ENCODE results near the gene GRIK5.

The GRIK5 gene

DNA sequence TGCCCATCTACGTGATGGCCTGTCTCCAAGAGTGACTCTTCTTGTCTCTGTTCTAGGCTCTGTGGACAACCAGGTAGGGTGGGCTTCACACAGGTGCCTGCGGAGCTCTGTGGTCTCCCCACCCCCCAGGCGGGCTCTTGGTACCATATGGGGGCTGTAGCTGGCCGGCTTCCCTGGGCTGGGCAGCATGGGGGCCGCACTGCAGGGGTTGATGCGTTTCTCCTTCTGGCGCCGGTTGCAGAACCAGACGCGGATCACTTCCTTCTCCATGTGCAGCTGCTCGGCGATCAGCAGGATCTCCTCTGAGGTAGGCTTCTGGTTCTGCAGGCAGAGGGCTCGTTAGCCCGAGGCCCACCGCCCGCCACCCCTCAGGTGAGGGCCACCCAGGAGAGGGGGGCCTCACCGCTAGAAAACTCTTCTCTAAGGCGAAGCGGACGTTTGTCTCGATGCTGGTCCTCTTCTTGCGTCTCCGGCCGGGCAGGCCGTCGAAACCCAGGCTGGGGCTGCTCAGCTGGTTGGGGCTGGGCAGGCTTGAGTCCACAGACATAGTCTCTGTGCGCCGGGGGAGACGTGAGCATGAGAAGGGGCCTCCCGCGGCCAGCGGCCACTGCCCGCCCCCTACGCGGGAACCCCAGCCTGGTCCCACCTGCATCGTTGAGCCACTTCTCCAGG is 25.3 kb upstream of the GRIK5 start:
- DNase-seq: no peak

DNA sequence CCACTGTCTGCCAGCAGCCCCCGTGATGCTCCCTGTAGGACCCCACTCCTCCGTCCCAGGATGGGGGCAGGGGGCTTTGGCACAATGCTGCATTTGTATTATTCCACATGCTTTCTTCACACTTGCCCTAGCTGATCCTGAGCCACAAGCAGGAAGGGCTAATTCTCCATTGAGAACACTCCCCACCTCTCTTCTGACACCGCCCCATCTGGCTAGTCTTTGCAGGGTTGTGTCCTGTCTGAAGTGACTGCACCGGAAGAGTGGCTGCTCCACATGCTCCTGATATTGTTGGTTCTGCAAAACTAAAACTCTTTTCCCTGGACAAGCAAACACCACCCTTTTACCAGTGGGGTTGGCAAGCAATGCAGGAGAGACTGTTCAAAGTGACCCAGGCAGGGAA is 23.9 kb upstream of the GRIK5 start:
- DNase-seq: no peak

DNA sequence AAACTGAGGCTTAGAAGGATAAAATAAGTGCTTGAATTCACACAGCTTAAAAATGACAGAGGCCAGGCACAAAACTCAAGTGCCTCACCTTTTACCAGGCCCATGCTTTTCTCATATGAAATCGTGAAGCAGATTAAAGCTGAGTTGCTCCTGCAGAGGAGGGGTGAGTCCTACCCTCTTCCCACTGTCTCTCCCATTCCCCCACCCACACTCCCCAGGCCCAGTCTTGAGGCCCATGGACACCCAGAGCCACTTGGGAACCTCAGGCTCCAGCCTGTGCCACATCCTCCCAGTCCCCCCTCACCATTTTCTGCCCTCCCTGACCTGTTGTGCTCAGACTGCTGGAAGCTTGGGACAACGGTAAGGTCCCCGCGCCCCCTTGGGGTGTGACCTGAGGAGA is 23.5 kb upstream of the GRIK5 start:
- DNase-seq: no peak

DNA sequence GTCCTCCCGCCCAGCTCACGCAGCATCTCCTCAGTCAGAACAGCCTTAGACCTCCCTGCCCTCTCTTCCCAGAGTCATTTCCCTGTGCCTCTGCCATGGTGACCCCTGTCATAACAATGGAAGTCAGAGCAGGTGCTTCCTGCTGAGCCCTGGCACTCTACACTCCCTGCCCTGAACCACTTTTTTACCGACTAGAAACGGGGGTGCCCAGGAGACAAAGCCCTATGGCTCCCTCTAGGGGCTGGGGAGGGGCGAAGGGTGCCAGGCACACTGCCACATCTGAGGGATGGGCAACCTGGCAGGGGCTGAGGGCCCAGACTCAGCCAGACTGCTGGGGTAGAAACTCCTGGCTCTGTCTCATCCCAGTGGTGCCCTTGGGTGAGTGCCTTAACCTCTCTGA is 22.3 kb upstream of the GRIK5 start:
- peak; percentile 33 for DNase-seq

DNA sequence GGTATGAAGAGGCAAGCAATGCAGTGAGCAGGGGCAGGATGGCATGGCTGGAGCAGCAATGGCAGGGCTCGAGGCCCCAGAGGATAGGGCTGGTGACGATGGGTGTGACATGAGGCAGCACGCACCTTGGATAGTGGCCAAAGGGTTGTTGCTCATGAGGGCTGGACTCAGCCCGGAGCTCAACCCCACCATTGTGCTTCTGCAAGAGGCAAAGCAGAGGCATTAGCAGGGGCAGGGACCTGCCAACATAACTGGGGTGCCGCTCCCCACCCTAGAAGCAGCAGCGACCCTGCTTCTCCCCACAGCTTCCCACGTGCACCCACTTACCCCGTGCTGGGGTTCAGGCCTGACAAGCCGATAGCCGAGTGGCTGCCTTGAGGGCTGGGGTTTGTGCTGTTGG is 21.7 kb upstream of the GRIK5 start:
- DNase-seq: no peak

DNA sequence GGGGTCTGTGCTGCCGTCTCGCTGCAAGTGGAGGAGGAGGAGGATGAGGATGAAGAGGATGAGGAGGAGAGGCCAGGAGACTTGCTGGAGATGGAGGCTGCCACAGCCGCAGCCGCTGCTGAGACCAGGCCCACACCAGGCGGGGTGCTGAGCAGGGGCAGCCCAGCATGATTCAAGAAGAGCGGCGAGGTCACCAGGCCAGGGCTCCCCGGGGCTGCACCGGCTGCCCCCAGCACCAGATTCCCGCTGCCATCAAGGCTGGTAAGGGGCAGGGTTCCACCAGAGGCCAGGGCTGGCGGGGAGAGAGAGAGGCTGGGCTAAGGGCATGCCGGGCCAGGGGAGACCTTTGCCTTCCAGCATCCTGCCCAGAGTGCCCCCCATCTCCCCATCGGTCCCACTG is 21.3 kb upstream of the GRIK5 start:
- no peak for DNase-seq

DNA sequence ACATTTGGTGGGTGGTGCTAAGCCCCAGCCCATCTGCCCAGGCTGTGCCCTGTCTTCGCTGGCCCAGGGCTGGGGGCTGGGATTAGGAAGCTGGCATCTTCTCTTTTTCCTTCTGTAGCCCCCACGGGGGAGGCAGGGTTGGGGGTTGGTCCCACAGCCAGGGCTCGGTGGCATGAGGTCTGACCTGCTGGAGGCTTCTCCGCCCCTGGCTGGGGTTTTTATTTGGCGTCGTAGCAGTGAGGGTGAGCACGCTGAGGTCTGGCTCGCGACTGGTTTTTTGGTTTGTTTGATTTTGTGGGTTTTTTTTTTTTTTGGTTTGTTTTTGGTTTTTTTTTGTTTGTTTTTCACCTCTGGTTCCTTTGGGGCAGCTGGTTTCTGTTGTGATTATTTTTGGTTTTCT is 20.7 kb upstream of the GRIK5 start:
- DNase-seq: no peak

DNA sequence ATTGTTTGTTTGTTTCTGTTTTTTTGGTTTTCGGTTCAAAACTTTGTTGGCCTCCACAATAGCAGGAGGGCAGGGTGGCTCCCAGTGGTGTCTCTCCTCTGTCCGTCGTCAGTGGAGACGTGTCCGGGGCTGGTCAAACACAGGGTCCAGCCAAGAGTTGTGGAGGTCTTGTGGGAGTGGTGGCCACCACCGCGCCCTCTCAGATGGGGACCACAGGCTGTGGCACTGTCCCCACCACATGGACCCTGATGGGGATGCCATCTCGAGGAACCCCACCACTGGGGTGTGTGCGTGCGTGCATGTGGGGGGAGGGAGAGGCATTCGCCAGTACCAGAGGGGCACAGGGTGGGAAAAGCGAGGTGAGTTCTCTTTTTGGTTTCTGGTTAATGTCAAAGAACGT is 19.8 kb upstream of the GRIK5 start:
- no peak for DNase-seq

DNA sequence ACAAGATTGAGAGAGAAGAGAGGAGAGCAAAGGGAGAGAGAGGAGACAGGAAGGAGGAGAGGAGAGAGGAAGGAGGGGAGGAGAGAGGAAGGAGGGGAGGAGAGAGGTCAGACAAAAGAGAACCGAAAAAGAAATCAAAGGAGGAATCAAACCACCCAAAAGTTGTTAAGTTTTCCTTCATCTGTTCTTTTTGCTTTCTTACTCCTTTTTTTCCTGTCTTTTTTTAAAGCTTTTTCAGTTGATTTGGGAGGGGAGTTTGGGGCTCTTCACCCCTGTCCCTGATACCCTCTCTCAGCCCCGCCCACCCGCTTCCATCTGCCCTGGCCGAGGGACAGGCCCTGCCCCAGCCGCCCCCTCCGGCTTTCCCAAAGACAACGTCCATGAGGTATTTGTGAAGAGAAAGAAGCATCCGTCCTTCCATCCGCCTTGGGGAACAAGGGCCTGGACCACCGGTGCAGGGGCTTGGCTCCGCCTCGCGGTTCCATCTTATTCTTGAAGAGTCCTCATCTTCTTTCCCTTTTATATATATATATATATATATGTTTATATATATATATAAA is 19.3 kb upstream of the GRIK5 start:
- no peak for DNase-seq

DNA sequence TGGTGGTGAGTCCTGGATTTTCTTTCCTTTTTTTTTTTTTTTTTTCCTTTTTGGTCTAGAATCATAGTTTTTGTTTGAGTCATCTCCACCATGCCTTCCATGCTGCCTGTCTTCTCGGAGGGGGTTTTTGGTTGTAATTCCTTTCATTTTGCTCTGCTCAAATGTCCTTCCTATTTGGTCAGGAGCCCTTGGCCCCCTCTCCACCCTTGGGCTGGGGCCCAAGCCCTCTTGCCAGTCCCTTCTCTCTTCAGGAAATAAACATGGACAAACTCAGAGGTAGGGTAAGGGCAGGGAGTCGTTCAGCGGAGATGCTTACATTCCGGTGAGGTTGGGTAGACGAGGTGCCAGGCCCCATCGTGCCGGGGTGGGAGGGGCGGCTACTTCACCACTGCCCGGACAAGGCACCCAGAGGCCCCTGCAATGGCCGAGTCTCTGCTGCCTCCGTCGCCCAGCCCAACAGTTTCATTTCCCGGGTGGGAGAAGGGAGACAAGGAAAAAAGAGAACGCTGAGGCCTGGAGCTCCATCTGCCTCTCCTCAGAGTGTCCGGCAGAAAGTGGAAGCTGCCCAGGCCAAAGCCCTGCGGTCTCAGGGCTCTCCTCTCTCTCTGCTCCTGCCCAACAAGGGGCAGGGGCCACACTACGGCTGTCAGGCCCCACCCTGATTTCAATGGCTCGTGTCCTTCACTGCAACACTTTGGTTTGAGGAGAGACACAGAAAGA is 18.6 kb upstream of the GRIK5 start:
- no peak for DNase-seq

DNA sequence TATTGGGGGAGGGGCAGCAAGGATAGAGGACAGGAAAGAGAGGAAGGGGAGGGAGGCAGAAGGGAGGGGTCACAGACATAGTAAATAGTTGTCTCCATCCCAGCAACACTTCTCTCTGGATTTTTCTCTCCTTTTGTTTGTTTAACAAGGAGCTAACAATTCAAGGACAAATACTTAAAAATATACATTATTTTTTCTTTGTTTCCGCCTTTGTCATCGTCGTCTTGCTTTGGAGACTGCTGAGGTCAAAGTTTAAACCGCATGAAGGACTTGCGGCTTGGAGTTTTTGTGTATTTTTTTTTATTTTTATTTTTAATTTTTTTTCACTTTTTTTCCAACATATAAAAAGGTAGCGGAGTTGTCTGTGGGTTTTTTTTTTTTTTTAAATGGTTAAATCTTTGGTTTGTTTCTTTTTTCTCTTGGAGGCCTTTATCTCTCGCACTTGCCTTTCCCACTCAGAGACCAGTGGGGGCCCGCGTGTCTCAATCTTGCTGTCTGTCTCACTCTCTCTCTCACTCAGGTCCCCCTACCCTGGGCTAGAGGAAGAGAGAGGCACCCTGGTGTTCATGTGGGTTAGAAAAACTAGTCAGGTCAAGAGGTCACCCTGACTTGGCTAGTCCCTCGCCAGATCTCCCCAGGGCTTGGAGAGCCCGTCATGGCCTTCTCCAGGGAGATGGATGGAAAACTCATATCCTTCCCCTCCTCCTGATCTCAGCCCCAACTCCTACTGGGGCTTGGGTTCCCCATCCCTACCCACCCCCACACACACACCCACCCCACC is 17.0 kb upstream of the GRIK5 start:
- DNase-seq: no peak

DNA sequence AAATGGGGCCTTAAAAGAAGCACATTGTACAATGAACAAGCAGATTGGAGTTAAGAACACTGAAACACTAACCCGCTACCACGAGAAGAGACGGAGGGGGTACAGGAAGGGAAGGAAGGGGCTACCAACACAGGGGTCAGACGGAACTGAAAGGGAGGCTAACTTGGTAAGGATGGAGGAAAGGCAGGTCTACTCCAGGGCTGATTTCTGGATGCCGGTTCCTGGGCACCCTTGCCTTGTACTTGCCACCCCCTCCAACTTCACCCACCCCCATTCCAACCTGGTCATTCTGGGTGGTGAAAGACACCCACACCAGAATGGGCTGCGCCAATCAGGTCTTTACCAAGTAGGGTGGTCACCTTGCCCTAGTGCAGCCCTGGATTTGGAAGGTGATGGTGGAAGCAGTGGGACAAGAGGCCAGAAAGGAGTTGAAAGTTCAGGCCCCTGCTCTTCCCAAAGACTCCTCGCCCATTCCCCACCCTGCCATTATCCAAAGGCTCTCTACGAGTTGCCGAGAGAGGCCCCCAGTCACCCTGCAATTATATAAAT is 16.3 kb upstream of the GRIK5 start:
- no peak for DNase-seq

DNA sequence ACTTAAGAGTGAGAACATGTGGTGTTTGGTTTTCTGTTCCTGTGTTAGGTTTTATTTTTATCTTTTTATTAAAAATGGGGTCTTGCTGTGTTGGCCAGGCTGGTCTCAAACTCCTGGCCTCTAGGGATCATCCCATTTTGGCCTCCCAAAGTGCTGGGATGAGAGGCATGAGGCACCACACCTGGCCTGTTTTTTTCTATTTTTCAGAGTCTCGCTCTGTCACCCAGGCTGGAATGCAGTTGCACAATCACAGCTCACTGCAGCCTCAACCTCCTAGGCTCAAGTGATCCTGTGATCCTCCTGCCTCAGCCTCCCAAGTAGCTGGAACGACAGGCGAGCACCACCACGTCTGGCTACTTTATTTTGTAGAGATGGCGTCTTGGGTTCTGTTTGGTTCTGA is 13.5 kb upstream of the GRIK5 start:
- no peak for DNase-seq

DNA sequence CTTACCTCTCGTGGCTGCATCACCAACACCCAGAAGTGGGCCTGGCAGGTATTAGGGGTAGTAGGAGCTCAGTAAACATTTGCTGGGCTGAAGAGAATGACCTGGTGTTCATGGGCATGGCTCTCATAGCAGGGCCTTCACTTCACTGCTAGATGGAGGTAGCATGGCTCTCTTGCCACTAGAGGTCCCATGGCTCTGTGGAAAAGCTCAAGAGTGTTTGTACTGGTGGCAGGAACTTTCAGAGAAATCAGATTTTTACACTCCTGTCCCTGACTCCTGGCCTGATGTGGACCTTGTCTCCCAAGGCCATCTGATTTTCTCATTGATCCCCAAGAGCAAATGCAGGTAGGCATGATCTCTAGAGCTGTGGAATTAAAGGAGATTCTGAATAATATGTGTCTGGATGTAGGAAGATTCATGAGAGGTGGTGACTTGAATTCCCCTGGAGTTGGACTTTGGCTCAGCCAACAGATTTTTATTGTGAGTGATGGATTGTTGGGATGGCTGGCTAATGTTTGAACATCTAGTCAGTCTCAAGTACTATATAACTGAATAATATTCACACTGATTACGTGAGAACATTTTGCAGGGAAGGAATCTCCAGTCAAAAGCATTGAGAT is 11.7 kb upstream of the GRIK5 start:
- DNase-seq: no peak

DNA sequence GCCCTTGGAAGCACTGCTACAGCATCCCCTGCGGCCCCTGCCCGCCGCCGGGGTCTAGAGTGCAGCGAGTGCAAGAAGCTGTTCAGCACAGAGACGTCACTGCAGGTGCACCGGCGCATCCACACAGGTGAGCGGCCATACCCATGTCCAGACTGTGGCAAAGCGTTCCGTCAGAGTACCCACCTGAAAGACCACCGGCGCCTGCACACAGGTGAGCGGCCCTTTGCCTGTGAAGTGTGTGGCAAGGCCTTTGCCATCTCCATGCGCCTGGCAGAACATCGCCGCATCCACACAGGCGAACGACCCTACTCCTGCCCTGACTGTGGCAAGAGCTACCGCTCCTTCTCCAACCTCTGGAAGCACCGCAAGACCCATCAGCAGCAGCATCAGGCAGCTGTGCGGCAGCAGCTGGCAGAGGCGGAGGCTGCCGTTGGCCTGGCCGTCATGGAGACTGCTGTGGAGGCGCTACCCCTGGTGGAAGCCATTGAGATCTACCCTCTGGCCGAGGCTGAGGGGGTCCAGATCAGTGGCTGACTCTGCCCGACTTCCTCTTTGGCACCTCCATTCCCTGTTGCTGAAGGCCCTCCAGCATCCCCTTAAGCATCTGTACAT is 10.9 kb upstream of the GRIK5 start:
- no peak for DNase-seq

DNA sequence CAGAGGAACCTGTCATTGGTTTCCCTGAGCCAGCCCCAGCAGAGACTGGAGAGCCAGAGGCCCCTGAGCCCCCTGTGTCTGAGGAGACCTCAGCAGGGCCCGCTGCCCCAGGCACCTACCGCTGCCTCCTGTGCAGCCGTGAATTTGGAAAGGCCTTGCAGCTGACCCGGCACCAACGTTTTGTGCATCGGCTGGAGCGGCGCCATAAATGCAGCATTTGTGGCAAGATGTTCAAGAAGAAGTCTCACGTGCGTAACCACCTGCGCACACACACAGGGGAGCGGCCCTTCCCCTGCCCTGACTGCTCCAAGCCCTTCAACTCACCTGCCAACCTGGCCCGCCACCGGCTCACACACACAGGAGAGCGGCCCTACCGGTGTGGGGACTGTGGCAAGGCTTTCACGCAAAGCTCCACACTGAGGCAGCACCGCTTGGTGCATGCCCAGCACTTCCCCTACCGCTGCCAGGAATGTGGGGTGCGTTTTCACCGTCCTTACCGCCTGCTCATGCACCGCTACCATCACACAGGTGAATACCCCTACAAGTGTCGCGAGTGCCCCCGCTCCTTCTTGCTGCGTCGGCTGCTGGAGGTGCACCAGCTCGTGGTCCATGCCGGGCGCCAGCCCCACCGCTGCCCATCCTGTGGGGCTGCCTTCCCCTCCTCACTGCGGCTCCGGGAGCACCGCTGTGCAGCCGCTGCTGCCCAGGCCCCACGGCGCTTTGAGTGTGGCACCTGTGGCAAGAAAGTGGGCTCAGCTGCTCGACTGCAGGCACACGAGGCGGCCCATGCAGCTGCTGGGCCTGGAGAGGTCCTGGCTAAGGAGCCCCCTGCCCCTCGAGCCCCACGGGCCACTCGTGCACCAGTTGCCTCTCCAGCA is 10.1 kb upstream of the GRIK5 start:
- DNase-seq: no peak

DNA sequence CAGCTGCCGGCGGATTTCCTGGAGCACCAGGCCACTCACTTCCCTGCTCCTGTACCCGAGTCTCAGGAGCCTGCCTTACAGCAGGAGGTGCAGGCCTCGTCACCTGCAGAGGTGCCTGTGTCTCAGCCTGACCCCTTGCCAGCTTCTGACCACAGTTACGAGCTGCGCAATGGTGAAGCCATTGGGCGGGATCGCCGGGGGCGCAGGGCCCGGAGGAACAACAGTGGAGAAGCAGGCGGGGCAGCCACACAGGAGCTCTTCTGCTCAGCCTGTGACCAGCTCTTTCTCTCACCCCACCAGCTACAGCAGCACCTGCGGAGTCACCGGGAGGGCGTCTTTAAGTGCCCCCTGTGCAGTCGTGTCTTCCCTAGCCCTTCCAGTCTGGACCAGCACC is 9.3 kb upstream of the GRIK5 start:
- no peak for DNase-seq

DNA sequence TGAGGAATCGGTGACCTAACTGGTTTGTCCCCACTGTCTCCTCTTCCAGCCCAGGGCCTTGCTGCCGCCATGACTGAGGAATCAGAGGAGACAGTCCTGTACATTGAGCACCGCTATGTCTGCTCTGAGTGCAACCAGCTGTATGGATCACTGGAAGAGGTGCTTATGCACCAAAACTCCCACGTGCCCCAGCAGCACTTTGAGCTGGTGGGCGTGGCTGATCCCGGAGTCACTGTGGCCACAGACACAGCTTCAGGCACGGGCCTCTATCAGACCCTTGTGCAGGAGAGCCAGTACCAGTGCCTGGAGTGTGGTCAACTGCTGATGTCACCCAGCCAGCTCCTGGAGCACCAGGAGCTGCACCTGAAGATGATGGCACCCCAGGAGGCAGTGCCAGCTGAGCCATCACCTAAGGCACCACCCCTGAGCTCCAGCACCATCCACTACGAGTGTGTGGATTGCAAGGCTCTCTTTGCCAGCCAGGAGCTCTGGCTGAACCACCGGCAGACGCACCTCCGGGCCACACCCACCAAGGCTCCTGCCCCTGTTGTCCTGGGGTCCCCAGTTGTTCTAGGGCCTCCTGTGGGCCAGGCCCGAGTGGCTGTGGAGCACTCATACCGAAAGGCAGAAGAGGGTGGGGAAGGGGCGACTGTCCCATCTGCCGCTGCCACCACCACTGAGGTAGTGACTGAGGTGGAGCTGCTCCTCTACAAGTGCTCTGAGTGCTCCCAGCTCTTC is 8.7 kb upstream of the GRIK5 start:
- no peak for DNase-seq

DNA sequence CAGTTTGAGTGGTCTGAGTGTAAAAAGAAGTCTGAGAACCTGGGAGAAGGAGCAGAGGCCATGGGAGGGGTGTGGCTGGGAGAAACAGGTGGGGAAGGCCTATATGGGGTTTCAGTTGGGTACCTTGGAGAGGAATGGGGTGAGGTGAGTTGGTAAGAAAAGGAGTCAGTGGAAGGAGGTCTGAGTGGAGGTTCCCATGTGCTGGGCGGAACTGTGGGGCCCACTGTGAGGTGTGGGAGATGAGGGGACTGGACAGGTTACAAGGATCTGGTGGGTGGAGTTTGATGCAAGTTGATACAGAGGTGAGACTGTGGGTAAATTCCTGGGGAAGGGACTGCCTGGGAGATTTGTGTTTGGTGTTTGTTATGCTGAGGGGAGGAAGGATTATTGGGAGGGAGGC is 8.1 kb upstream of the GRIK5 start:
- no peak for DNase-seq

DNA sequence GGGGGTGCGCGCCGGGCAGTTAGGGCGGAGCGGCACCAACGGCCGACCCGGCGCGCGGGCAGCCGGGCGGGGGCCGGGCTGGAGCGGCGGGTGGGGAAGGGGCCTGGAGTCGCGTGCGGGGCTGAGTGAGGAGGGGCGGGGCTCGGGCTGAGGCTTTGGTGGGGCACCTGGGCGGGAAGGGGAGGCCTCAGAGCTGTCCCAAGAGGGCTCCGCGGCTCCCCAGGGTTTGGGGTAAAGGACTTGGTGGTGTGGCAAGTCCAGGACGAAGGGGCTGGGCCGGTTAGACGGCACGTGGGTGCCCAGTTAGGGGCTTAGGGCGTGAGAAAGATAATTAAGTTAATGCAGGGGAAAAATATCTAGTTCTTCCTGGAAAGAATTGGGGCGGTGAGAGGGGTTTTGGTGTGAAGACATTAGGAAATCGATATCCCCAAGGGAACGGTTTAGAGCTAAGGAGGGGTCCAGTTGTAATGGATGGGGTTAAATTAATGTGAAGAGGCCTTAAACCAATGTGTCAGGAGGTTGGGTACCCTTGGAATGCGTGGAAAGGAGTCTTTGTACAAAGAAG is 6.5 kb upstream of the GRIK5 start:
- peak; percentile 51 for DNase-seq
